Heart right ventricle (tissue), 16 donors: Measurements from ENCODE around the gene SATB2. TPM values are rescaled to one million over a fixed set of nuclear protein-coding genes. Genes with fewer than 3 reads are reported as not detected.

Source experiments
- ATAC-seq, 8 donors: fragments of 200-7000 bp; cut with Tn5 transposase; one replicate each; pipeline ENCODE4 v1.9.1; 2020; ENCODE audit warnings: mild to moderate bottlenecking in 8 of 8, moderate library complexity in 8 of 8, moderate number of reproducible peaks in 1 of 8
- DNase-seq, 2 donors: peaks; one replicate each; pipeline ENCODE4 v3.0.0-alpha.2; 2020
- H3K27ac ChIP-seq, 10 donors: fragments of 200-600 bp; sonication (generic) in 2 of 10; one replicate each; pipeline versions ENCODE4 v1.5.0 to v1.8.0; 2020 to 2022; ENCODE audit warnings: mild to moderate bottlenecking in 3 of 10
- H3K27me3 ChIP-seq, 7 donors: fragments of 200-600 bp; one replicate each; pipeline ENCODE4 v1.8.0; 2021 to 2022; ENCODE audit warnings: mild to moderate bottlenecking in 2 of 7
- H3K36me3 ChIP-seq, 9 donors: fragments of 200-600 bp; sonication (generic) in 1 of 9; one replicate each; pipeline versions ENCODE4 v1.5.0 to v1.8.0; 2020 to 2022; ENCODE audit warnings: mild to moderate bottlenecking in 2 of 9
- H3K4me1 ChIP-seq, 9 donors: fragments of 200-600 bp; sonication (generic) in 1 of 9; one replicate each; pipeline versions ENCODE4 v1.5.0 to v1.8.0; 2020 to 2022; ENCODE audit warnings: mild to moderate bottlenecking in 4 of 9
- H3K4me3 ChIP-seq, 10 donors: fragments of 200-600 bp; sonication (generic) in 2 of 10; one replicate each; pipeline versions ENCODE4 v1.5.0 to v1.8.0; 2020 to 2022; ENCODE audit warnings: mild to moderate bottlenecking in 7 of 10, moderate library complexity in 2 of 10
- H3K9me3 ChIP-seq, 11 donors: fragments of 200-600 bp in 10 of 11; sonication (generic) in 2 of 11; one replicate each; pipeline versions ENCODE4 v1.5.0 to v1.8.0; 2013 to 2022; ENCODE audit warnings: mild to moderate bottlenecking in 2 of 11, control low read depth in 1 of 11, moderate library complexity in 1 of 11
- CTCF ChIP-seq, 9 donors: fragments of 200-600 bp; sonication (generic) in 2 of 9; IDR thresholded peaks; one replicate each; pipeline versions ENCODE4 v1.5.0 to v1.8.0; 2021 to 2022; ENCODE audit warnings: antibody characterized with exemption in 9 of 9, mild to moderate bottlenecking in 5 of 9, moderate library complexity in 1 of 9
- WGBS, 2 donors: extraction: QIAGEN DNeasy Blood & Tissue Kit; methylation state at CpG; one replicate each; pipeline ENCODE4 v1.1.7; 2013; ENCODE audit warnings: inconsistent platforms in 1 of 2; 5-methylcytosine and 5-hydroxymethylcytosine counted together
- intact Hi-C, 10 donors: fragments of 100-400 bp; cut with DNase I; formaldehyde crosslinking; loops; one replicate each; pipeline versions ENCODE4 v1.11.1 to v1.14.2; 2022
- polyA plus RNA-seq, 2 donors: library from polyadenylated mRNA; stranded (reverse); fragments of 200-250 nt; gene quantifications; one replicate each; pipeline ENCODE4 v1.2.3, GENCODE V29; 2013
- total RNA-seq, 10 donors: library from RNA; stranded (reverse); fragmentation: NEBNext Ultra II Directional in 3 of 10; extraction: Animal tissue kit (Norgen Biotek cat#: 25700) in 3 of 10; gene quantifications; one replicate each; pipeline versions ENCODE4 v1.2.1 to v1.2.4, GENCODE V29; 2021 to 2023
- donor health status: Arrhythmogenic right ventricular cardiomyopathy.
- donor health status: ischemic (EF 13 %, LVEDD 7.1; RV severe dilation, severe dysfunction).
- donor health status: healthy with polysubstance abuse.
- donor health status: DM: no; HTN: yes; CAD: no.
- donor health status: DM: no; HTN: no; CAD: no.
- donor health status: ischemic (EF 25% LVEDD 6.9; RV normal size, moderate dysfunction).
- donor health status: ischemic (EF 25% LVEDD 5.7; RV mildly dilated, moderate dysfunction).
- donor health status: healthy.
- donor health status: DM: yes; HTN: yes; CAD: no.
- donor health status: Ischemic cardiomyopathy.
- donor health status: ischemic (EF 35%, LVEDD 5.7; RV mildly dilated, moderate dysfunction).
- donor health status: nonischemic (EF 11% LVEDD 7.7; RV severe dilation, severe dysfunction).
- donor health status: DM: yes; HTN: yes; CAD: no.
- donor health status: PGD.
- donor health status: ischemic (EF 29% LVEDD 5.4; RV normal size, mild dysfunction).
- donor health status: nonischemic (EF 23%, LVEDD 6.1; RV moderate dilation, normal function).

The SATB2 gene
- total and polyA plus RNA-seq, 12 donors: 0.29 to 2.3 (median 0.70) TPM

GRCh38 chr2:199309411-199309810, 148.3 kb downstream of the SATB2 start:
- intact Hi-C loops: no loop called here
- Histone ChIP-seq H3K36me3 (no peaks in the 10 kb centered on the region), H3K27me3 (no peaks in the 10 kb centered on the region), H3K9me3 (no peaks in the 10 kb centered on the region), H3K4me3 (no peak overlapping the region), H3K27ac (no peak overlapping the region), H3K4me1 (no peaks in the 10 kb centered on the region)
- DNase-seq (no peak), ATAC-seq (no peak)
- WGBS, 2 donors: 86 to 87% methylated on average over 4 of the region's 4 CpGs
- TF ChIP-seq CTCF (IDR thresholded peaks at IDR 0.05): no peak

GRCh38 chr2:199308567-199308966, 149.2 kb downstream of the SATB2 start:
- ATAC-seq: no peak
- Histone ChIP-seq H3K27ac (no peak overlapping the region), H3K36me3 (no peaks in the 10 kb centered on the region), H3K27me3 (no peaks in the 10 kb centered on the region), H3K9me3 (no peaks in the 10 kb centered on the region), H3K4me3 (no peak overlapping the region), H3K4me1 (no peaks in the 10 kb centered on the region)
- DNase-seq: no peak
- 91 to 92% methylated on average over 14 of the region's 14 CpGs for WGBS, 2 donors
- intact Hi-C loops: no loop called here
- no peak for TF ChIP-seq CTCF (IDR thresholded peaks at IDR 0.05)

- DNase-seq (no peak), ATAC-seq (no peak)
- H3K9me3 ChIP-seq: no peaks in the 10 kb centered on the region
- no peaks in the 10 kb centered on the region for H3K36me3 ChIP-seq
- no peak for TF ChIP-seq CTCF (IDR thresholded peaks at IDR 0.05)
- no peak overlapping the region for H3K27ac ChIP-seq
- H3K4me3 ChIP-seq: no peak overlapping the region
- H3K4me1 ChIP-seq: no peaks in the 10 kb centered on the region
- intact Hi-C loops: no loop called here
- 73 to 77% methylated on average over 1 of the region's 1 CpG for WGBS, 2 donors
- H3K27me3 ChIP-seq: no peaks in the 10 kb centered on the region
These were observed 150.3 kb downstream of the SATB2 start for GRCh38 chr2:199307461-199307860.

- Histone ChIP-seq H3K27ac (no peak overlapping the region), H3K4me1 (no peaks in the 10 kb centered on the region), H3K9me3 (no peaks in the 10 kb centered on the region), H3K27me3 (no peaks in the 10 kb centered on the region), H3K4me3 (no peak overlapping the region), H3K36me3 (no peaks in the 10 kb centered on the region)
- TF ChIP-seq CTCF (IDR thresholded peaks at IDR 0.05): no peak
- 50 to 54% methylated on average over 3 of the region's 3 CpGs for WGBS, 2 donors
- intact Hi-C loops: no loop called here
- ATAC-seq: no peak
- DNase-seq: no peak
These were observed 151.6 kb downstream of the SATB2 start for GRCh38 chr2:199306116-199306515.
